ENCODE results near the gene TRIP4. TPM values are rescaled to one million over a fixed set of nuclear protein-coding genes. Genes with fewer than 3 reads are reported as not detected.

The TRIP4 gene
- total RNA-seq, 2 donors from 2014 or later = 14.9 to 17.5 TPM

DNA sequence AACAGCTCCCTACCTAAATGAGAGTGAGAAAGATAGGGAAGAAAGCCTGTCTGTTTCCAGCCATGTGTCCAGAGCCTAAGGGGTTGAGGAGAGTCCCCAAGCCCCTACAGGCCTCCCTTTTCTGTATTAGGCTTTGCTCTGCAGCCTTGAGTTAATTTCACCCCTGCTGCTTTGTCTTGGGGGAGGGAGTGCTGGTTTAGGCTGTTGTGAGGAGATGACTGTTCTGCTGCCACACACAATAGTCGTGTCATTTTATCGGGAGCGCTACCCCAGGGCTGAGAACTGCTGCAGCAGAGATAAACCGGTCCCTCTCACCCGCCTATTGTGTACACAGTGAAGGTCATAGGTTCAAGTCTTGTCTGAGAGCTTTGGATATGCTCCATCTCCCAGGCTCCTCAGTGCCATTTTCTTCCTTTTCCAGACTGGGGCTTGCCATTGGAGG, 74.1 kb downstream of the TRIP4 start:
- Mint-ChIP-seq H3K27ac (peak overlapping the region; percentile 89), H3K4me1 (peaks cover 40% of the 10 kb centered on the region), H3K36me3 (ENCODE audit: low read depth) (no peaks in the 10 kb centered on the region), H3K27me3 (no peaks in the 10 kb centered on the region), H3K4me3 (peak overlapping the region; percentile 94)
- DNase-seq (no peak), ATAC-seq (peak; percentile 10)
- no peaks in the 10 kb centered on the region for H3K9me3 ChIP-seq (ENCODE audit: control insufficient read depth, low read length, poor library complexity, severe bottlenecking)

DNA sequence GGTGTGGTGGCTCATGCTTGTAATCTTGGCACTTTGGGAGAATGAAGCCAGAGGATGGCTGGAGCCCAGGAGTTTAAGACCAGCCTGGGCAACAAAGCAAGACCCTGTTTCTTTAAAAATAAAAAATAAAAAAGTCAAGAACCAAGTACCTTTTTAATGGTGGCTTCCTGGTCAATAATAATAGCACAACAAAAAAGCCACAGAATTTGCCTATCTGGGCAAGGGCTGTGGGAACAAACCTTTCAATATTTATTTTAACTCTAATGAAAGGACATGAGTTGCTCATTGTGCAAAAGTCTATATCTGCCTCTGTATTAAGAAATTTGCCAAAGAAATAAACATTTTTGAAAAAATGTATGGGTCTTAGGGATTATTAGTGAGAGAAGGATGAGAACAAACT, 74.9 kb downstream of the TRIP4 start:
- no peaks in the 10 kb centered on the region for H3K27me3 Mint-ChIP-seq
- H3K9me3 ChIP-seq (ENCODE audit: control insufficient read depth, low read length, poor library complexity, severe bottlenecking) = no peaks in the 10 kb centered on the region
- H3K27ac Mint-ChIP-seq = peak overlapping the region; percentile 89
- ATAC-seq (no peak), DNase-seq (no peak)
- no peaks in the 10 kb centered on the region for H3K36me3 Mint-ChIP-seq (ENCODE audit: low read depth)
- H3K4me1 Mint-ChIP-seq = peaks cover 47% of the 10 kb centered on the region
- H3K4me3 Mint-ChIP-seq = peak overlapping the region; percentile 94

DNA sequence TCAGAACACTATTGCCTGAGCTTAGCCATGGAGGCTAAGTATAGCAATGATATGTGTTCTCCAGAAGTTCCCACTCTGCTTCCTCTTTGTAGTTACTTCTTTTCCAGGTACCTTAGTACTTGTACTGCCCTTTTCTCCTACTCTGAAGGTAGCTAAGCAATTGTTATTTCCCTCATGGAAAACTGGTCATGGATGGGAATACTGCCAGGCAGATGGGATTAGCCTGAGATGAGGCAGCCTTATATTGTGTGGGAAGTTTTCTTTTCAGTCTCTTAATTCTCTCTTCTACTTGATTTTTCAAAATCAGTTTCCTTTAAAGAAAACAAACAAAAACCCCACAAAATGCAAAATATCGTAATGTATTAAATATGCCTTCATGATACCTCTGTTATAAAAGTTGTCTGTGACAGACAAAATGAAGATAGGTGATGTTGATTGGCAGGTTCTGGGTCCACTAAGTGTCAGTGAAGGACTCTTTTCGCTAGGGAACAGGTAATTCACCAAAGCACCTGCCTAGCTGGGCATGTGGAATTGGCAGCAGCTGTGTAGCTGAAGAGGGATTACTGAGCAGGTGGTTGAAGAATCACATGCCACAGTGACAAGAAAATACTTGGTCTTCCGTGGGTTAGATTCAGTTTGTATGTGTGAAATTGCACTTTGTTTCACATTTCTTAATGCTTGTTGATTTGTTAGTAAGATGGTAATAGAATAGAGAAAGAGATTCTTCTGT, 76.8 kb downstream of the TRIP4 start:
- Mint-ChIP-seq H3K4me1 (peaks cover 53% of the 10 kb centered on the region), H3K27ac (peak overlapping the region; percentile 29), H3K36me3 (ENCODE audit: low read depth) (peaks cover 2% of the 10 kb centered on the region), H3K27me3 (no peaks in the 10 kb centered on the region), H3K4me3 (peak overlapping the region; percentile 57)
- DNase-seq (no peak), ATAC-seq (no peak)
- H3K9me3 ChIP-seq (ENCODE audit: control insufficient read depth, low read length, poor library complexity, severe bottlenecking) = no peaks in the 10 kb centered on the region

DNA sequence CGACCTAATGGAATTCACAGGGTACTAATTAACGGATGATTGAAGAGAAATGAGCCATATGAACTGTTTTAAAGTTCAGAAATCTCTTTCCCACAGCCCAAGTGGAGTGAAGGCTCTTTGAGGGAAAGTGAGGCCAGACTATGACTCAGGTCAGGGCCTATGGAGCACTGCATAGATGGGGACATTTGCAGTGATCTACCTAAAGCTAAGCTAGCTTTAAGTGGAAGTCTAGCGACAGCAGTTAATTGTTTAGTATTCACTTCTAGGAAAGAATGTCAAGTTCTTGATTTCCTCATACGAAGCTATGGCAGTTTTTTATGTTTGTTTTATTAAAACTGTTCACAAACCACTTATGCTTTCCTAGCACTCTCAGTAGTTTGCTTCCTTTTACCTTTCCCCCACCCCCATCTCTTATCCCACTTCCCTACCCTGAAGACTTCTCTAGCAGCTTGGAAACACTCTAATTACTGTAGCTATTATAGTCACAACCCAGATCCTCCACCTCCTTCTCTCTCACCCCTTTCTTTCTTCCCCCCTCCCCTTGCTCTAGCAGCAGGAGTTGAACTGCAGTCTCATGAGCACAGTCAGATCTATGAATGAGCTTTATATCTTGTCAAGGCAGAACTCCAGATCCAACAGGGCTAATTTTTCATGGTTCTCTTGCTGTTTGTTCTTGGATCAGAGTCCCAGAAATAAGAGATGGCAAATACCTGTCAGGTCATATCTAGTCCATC, 78.9 kb downstream of the TRIP4 start:
- peaks cover 2% of the 10 kb centered on the region for H3K36me3 Mint-ChIP-seq (ENCODE audit: low read depth)
- no peaks in the 10 kb centered on the region for H3K27me3 Mint-ChIP-seq
- peaks cover 40% of the 10 kb centered on the region for H3K4me1 Mint-ChIP-seq
- no peaks in the 10 kb centered on the region for H3K9me3 ChIP-seq (ENCODE audit: control insufficient read depth, low read length, poor library complexity, severe bottlenecking)
- DNase-seq = no peak
- H3K4me3 Mint-ChIP-seq = peak overlapping the region; percentile 64
- H3K27ac Mint-ChIP-seq = peak overlapping the region; percentile 82
- ATAC-seq = no peak

DNA sequence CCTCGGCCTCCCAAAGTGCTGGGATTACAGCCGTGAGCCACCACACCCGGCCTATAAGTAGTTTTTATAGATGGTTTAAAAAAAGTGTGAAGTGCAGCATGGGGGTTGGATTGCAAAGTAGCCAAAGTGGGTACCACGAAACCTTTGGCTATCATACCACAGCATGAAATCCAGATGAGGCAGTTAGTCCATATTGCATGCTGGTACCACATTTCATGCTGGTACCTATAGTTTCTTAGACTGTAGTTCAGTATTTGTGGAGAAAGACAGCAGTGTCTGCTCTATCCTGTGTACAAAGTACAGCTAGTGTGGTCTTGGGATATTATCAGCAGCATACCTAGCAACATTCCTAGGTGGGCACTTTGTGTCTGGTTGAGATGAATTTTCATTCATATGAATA, 84.5 kb downstream of the TRIP4 start:
- H3K27me3 Mint-ChIP-seq = no peaks in the 10 kb centered on the region
- peaks cover 2% of the 10 kb centered on the region for H3K36me3 Mint-ChIP-seq (ENCODE audit: low read depth)
- peak overlapping the region; percentile 34 for H3K27ac Mint-ChIP-seq
- no peaks in the 10 kb centered on the region for H3K9me3 ChIP-seq (ENCODE audit: control insufficient read depth, low read length, poor library complexity, severe bottlenecking)
- peaks cover 26% of the 10 kb centered on the region for H3K4me1 Mint-ChIP-seq
- DNase-seq (no peak), ATAC-seq (no peak)
- H3K4me3 Mint-ChIP-seq = no peak overlapping the region

DNA sequence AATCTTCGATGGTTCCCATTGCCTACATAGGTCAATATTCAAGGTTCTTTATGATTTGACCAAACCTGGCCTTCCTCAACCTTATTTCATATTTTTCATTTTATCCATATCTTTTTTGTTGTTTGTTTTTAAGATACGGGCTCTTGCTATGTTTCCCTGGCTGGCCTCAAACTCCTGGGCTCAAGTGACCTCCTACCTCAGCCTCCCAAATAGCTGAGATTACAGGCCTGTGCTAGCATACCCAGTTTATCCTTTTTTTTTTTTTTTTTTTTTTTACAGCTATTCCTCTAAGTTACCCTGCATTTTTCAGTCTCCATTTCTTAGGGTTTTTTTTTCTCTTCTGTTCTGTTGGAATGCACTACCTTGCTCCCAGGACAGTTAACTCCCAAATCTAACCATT, 87.2 kb downstream of the TRIP4 start:
- Mint-ChIP-seq H3K36me3 (ENCODE audit: low read depth) (no peaks in the 10 kb centered on the region), H3K4me3 (no peak overlapping the region), H3K27me3 (no peaks in the 10 kb centered on the region), H3K27ac (no peak overlapping the region), H3K4me1 (peaks cover 18% of the 10 kb centered on the region)
- no peaks in the 10 kb centered on the region for H3K9me3 ChIP-seq (ENCODE audit: control insufficient read depth, low read length, poor library complexity, severe bottlenecking)
- ATAC-seq (no peak), DNase-seq (no peak)

DNA sequence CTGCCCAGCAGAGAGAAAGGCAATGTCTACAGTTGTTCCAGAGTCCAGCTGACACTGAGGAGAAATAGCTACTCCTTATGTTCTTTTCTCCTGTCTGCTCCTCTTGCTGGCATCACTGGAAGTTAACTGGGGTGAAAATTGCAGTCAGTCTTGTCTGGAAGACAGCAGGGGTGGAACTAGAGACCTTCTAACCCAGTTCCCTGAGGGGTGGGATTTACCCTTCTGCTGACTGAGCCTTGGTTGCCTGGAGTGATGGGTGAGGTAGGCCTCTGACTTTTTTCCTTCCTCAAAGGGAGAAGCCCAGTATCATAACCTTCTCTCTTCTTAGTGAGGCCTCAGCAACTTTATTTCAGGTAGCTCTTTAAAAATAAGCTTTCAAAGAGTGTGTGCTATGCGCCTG, 88.9 kb downstream of the TRIP4 start:
- H3K4me3 Mint-ChIP-seq = no peak overlapping the region
- no peaks in the 10 kb centered on the region for H3K9me3 ChIP-seq (ENCODE audit: control insufficient read depth, low read length, poor library complexity, severe bottlenecking)
- ATAC-seq (no peak), DNase-seq (no peak)
- no peaks in the 10 kb centered on the region for H3K36me3 Mint-ChIP-seq (ENCODE audit: low read depth)
- H3K4me1 Mint-ChIP-seq = peaks cover 20% of the 10 kb centered on the region
- peak overlapping the region; percentile 77 for H3K27ac Mint-ChIP-seq
- H3K27me3 Mint-ChIP-seq = no peaks in the 10 kb centered on the region

DNA sequence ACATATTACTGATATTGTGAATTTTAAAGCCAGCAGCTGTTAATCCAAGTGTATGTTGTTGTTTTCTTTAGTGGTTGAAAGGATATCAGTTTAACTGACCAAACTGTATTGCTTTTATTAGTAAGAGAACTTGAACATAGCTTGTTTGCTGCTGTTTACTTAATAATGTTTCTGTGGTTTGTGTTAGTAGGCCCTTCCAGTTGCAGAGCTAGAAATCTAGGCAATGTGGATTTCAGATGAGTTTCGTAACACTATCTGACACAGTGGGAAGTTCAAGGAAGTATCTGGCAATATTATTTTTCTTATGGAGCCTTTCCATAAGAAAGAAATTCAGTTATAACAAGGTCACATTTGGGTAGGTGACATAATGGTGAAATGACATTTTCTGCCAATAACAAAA, 91.2 kb downstream of the TRIP4 start:
- no peaks in the 10 kb centered on the region for H3K36me3 Mint-ChIP-seq (ENCODE audit: low read depth)
- no peak overlapping the region for H3K4me3 Mint-ChIP-seq
- H3K27ac Mint-ChIP-seq = no peak overlapping the region
- DNase-seq (no peak), ATAC-seq (no peak)
- H3K27me3 Mint-ChIP-seq = no peaks in the 10 kb centered on the region
- peaks cover 23% of the 10 kb centered on the region for H3K4me1 Mint-ChIP-seq
- no peaks in the 10 kb centered on the region for H3K9me3 ChIP-seq (ENCODE audit: control insufficient read depth, low read length, poor library complexity, severe bottlenecking)

DNA sequence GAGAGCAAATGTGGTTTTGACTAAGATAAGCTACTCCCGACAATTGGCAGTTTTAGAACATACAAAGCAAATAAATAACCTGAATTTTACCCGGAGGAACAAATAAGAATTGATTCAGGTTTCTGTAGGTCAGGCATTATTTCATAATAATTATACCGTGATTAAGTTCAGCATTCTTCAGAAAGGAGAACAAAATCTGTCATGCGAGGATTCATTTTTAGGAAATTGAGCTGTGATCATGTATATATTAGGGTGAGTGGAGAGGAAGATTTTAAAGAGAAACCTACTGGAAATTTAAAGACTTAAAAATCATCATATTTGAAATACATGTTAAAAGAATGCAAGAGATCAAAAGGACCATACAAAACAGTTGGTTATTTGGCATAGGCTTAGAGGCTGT, 93.3 kb downstream of the TRIP4 start:
- no peaks in the 10 kb centered on the region for H3K36me3 Mint-ChIP-seq (ENCODE audit: low read depth)
- peak overlapping the region; percentile 27 for H3K27ac Mint-ChIP-seq
- peaks cover 16% of the 10 kb centered on the region for H3K4me1 Mint-ChIP-seq
- ATAC-seq = no peak
- H3K4me3 Mint-ChIP-seq = no peak overlapping the region
- H3K27me3 Mint-ChIP-seq = no peaks in the 10 kb centered on the region
- no peak for DNase-seq
- no peaks in the 10 kb centered on the region for H3K9me3 ChIP-seq (ENCODE audit: control insufficient read depth, low read length, poor library complexity, severe bottlenecking)

DNA sequence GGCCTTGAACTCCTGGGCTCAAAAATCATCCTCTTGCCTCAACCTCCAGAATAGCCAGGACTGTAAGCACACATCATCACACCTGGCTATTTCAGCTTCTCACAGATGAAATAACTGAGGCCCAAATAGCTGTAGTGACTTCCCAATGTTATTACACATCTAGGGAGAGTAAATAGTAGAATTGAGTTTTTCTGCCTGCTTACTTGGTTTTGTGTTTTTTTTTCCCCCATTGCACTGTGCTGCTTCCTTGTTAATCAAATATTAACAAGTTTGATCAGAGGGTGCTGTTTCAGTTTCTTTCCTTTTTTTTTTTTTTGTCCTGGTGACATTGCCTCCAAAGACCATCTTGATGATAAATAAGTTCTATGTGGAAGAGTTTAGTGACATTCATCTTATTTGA, 96.1 kb downstream of the TRIP4 start:
- ATAC-seq = no peak
- DNase-seq = no peak
- peak overlapping the region; percentile 28 for H3K4me3 Mint-ChIP-seq
- peak overlapping the region; percentile 56 for H3K27ac Mint-ChIP-seq
- peaks cover 12% of the 10 kb centered on the region for H3K4me1 Mint-ChIP-seq
- no peaks in the 10 kb centered on the region for H3K9me3 ChIP-seq (ENCODE audit: control insufficient read depth, low read length, poor library complexity, severe bottlenecking)
- H3K27me3 Mint-ChIP-seq = no peaks in the 10 kb centered on the region
- H3K36me3 Mint-ChIP-seq (ENCODE audit: low read depth) = no peaks in the 10 kb centered on the region

DNA sequence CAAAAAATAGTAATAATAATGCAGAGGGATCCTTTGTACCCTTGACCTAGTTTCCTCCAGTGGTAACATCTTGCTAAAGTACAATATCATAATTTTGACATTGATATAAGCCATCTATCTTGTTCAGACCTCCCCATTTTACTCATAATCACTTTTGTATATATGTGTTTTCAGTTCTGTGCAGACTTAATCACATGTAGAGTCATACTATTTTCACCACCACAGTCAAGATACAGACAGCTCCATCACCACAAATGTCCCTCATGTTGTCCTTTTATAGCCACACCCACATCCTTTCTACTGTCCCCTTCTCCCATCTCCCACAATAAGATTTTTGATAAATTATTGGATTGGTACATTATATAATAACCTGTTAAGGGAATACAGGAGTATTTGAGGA, 98.2 kb downstream of the TRIP4 start:
- Mint-ChIP-seq H3K27ac (no peak overlapping the region), H3K4me3 (no peak overlapping the region), H3K27me3 (no peaks in the 10 kb centered on the region), H3K36me3 (ENCODE audit: low read depth) (no peaks in the 10 kb centered on the region), H3K4me1 (peaks cover 15% of the 10 kb centered on the region)
- H3K9me3 ChIP-seq (ENCODE audit: control insufficient read depth, low read length, poor library complexity, severe bottlenecking) = no peaks in the 10 kb centered on the region
- DNase-seq (no peak), ATAC-seq (no peak)

DNA sequence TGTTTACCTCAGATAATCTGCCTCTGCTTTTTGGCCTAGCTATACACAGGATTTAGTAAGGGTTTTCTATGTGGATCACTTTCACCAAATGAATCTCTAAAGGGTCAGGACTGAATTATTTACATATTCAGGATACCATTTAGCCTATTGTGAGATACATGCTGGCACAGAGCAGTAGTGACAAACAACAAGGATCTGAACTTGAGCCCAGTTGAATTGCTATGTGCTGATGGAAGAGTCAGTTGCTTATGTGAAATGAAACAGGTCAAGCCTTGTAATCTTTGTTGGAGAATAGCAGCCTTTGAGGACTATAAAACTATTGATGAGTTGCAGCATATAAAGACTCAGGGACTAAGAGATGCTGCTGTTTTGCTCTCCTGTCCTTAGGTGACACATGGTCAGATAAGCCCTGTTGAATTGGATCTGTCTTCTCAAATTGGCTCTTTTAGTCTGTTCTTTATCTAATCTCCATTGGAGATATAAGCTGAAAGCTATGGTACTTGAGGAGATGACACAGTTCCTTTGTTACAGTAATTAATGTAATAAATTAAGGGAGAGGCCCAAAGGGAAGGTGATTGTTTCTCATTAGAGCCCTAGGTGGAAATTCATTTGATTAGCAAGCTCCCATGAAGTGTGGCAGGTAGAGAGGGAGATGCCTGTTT, 103.1 kb downstream of the TRIP4 start:
- Mint-ChIP-seq H3K27ac (peak overlapping the region; percentile 16), H3K4me1 (peaks cover 20% of the 10 kb centered on the region), H3K27me3 (no peaks in the 10 kb centered on the region), H3K36me3 (ENCODE audit: low read depth) (no peaks in the 10 kb centered on the region), H3K4me3 (no peak overlapping the region)
- DNase-seq (no peak), ATAC-seq (no peak)
- no peaks in the 10 kb centered on the region for H3K9me3 ChIP-seq (ENCODE audit: control insufficient read depth, low read length, poor library complexity, severe bottlenecking)

DNA sequence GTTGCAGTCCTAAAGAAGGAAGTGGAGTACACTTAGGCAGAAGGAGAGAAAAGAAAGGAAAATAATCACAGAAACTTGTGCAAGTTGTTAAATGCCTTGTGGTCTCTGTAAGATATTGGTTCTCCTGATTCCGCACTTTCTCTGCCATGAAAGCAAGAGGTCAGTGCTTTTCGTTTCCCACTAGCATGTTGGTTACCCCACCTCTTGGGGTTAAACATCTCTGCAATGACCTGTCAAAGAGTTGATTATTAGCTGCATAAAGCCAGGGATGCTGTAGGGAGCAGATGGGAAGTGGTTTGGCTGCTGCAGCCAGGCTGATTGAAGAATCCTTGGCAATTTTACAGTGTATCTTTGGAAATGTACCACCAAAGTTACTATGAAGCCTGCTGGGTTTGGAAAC, 106.0 kb downstream of the TRIP4 start:
- no peaks in the 10 kb centered on the region for H3K27me3 Mint-ChIP-seq
- H3K4me3 Mint-ChIP-seq = no peak overlapping the region
- H3K4me1 Mint-ChIP-seq = peaks cover 32% of the 10 kb centered on the region
- ATAC-seq (no peak), DNase-seq (no peak)
- no peaks in the 10 kb centered on the region for H3K9me3 ChIP-seq (ENCODE audit: control insufficient read depth, low read length, poor library complexity, severe bottlenecking)
- no peaks in the 10 kb centered on the region for H3K36me3 Mint-ChIP-seq (ENCODE audit: low read depth)
- H3K27ac Mint-ChIP-seq = no peak overlapping the region

Data from T-helper 17 cell (primary cell).